Measurements from ENCODE around the gene FBXL13.
A peak's percentile ranks its signal among the peaks of the same experiment; 100 is the strongest.

FBXL13 gene

DNA sequence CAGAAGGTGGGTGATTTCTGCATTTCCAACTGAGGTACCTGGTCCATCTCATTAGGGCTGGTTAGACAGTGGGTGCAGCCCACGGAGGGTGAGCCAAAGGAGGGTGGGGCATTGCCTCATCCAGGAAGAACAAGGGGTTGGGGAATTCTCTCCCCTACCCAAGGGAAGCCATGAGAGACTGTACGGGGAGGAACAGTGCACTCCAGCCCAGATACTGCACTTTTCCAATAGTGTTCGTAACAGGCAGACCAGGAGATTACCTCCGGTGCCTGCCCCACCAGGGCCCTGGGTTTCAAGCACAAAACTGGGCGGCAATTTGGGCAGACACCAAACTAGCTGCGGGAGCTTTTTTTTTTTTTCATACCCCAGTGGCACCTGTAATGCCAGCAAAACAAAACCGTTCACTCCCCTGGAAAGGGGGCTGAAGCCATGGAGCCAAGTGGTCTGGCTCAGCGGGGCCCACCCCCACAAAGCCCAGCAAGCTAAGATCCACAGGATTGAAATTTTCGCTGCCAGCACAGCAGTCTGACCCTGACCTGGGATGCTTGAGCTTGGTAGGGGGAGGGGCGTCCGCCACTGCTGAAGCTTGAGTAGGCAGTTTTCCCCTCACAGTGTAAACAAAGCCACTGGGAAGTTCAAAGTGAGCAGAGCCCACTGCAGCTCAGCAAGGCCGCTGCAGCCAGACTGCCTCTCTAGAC is 31.6 kb upstream of the FBXL13 start:
- WGBS (ENCODE audit: extremely low coverage, insufficient coverage, insufficient read length): no CpG with 5 or more reads among the region's 12 CpGs
- Histone ChIP-seq H3K27ac (ENCODE audit: low read depth, low read length) (no peak overlapping the region), H3K14ac (ENCODE audit: low read length) (no peak overlapping the region), H3K23ac (ENCODE audit: low read length) (no peak overlapping the region), H2BK5ac (ENCODE audit: low read depth, low read length, poor library complexity) (no peak overlapping the region), H2AK5ac (ENCODE audit: low read length) (no peak overlapping the region), H3K18ac (ENCODE audit: low read length) (no peak overlapping the region), H3K36me3 (ENCODE audit: control insufficient read depth in 1 of 2, insufficient read depth in 2 of 2, low read length in 2 of 2) (peaks cover 2 to 3% of the 10 kb centered on the region in 2 experiments), H2BK120ac (ENCODE audit: insufficient read depth, low read length, poor library complexity) (no peak overlapping the region), H4K12ac (ENCODE audit: low read depth, low read length) (no peak overlapping the region), H2AFZ (ENCODE audit: insufficient read depth, low read length, poor library complexity) (peak overlapping the region; percentile 35), H3K27me3 (ENCODE audit: insufficient read depth, low read length) (no peaks in the 10 kb centered on the region), H4K8ac (ENCODE audit: low read depth, low read length) (no peak overlapping the region), H4K91ac (ENCODE audit: low read depth, low read length) (no peak overlapping the region), H3K4ac (ENCODE audit: low read depth, low read length) (no peak overlapping the region), H3K79me2 (ENCODE audit: control insufficient read depth, insufficient read depth, low read length, poor library complexity) (no peaks in the 10 kb centered on the region), H3K79me1 (ENCODE audit: low read length) (no peaks in the 10 kb centered on the region), H3K9ac (ENCODE audit: low read length) (no peak overlapping the region), H3K9me3 (ENCODE audit: insufficient read depth, low read depth, low read length) (no peaks in the 10 kb centered on the region), H3K4me3 (ENCODE audit: low read depth, low read length) (no peak overlapping the region), H3K4me2 (ENCODE audit: low read length) (peak overlapping the region; percentile 38), H3K4me1 (ENCODE audit: control insufficient read depth in 1 of 2, insufficient read depth in 2 of 2, low read length in 2 of 2) (peaks cover 0 to 3% of the 10 kb centered on the region in 2 experiments), H2BK12ac (ENCODE audit: low read length) (no peak overlapping the region)
- no peak for DNase-seq

- no peaks in the 10 kb centered on the region for H3K79me2 ChIP-seq (ENCODE audit: control insufficient read depth, insufficient read depth, low read length, poor library complexity)
- no peak overlapping the region for H2AFZ ChIP-seq (ENCODE audit: insufficient read depth, low read length, poor library complexity)
- no peak for DNase-seq
- no peak overlapping the region for H2BK5ac ChIP-seq (ENCODE audit: low read depth, low read length, poor library complexity)
- no peak overlapping the region for H2BK12ac ChIP-seq (ENCODE audit: low read length)
- no peak overlapping the region for H4K8ac ChIP-seq (ENCODE audit: low read depth, low read length)
- no peak overlapping the region for H3K27ac ChIP-seq (ENCODE audit: low read depth, low read length)
- no peak overlapping the region for H3K4ac ChIP-seq (ENCODE audit: low read depth, low read length)
- no peaks in the 10 kb centered on the region for H3K27me3 ChIP-seq (ENCODE audit: insufficient read depth, low read length)
- peaks cover 2 to 6% of the 10 kb centered on the region in 2 experiments for H3K36me3 ChIP-seq (ENCODE audit: control insufficient read depth in 1 of 2, insufficient read depth in 2 of 2, low read length in 2 of 2)
- H3K79me1 ChIP-seq (ENCODE audit: low read length): no peaks in the 10 kb centered on the region
- H4K91ac ChIP-seq (ENCODE audit: low read depth, low read length): no peak overlapping the region
- no peaks in the 10 kb centered on the region for H3K9me3 ChIP-seq (ENCODE audit: insufficient read depth, low read depth, low read length)
- no peak overlapping the region for H4K12ac ChIP-seq (ENCODE audit: low read depth, low read length)
- no peak overlapping the region for H3K14ac ChIP-seq (ENCODE audit: low read length)
- H2BK120ac ChIP-seq (ENCODE audit: insufficient read depth, low read length, poor library complexity): no peak overlapping the region
- no peak overlapping the region for H3K4me2 ChIP-seq (ENCODE audit: low read length)
- peaks cover 0 to 3% of the 10 kb centered on the region in 2 experiments for H3K4me1 ChIP-seq (ENCODE audit: control insufficient read depth in 1 of 2, insufficient read depth in 2 of 2, low read length in 2 of 2)
- no peak overlapping the region for H3K9ac ChIP-seq (ENCODE audit: low read length)
- no peak overlapping the region for H3K18ac ChIP-seq (ENCODE audit: low read length)
- H3K4me3 ChIP-seq (ENCODE audit: low read depth, low read length): no peak overlapping the region
- no peak overlapping the region for H3K23ac ChIP-seq (ENCODE audit: low read length)
- no CpG with 5 or more reads among the region's 2 CpGs for whole genome bisulfite sequencing (ENCODE audit: extremely low coverage, insufficient coverage, insufficient read length)
- H2AK5ac ChIP-seq (ENCODE audit: low read length): no peak overlapping the region
These were observed 26.9 kb upstream of the FBXL13 start for GRCh38 chr7:103101543-103101942.

GRCh38 chr7:103100348-103100747 is 25.8 kb upstream of the FBXL13 start:
- Histone ChIP-seq H3K4me3 (ENCODE audit: low read depth, low read length) (no peak overlapping the region), H4K12ac (ENCODE audit: low read depth, low read length) (no peak overlapping the region), H4K91ac (ENCODE audit: low read depth, low read length) (no peak overlapping the region), H3K79me2 (ENCODE audit: control insufficient read depth, insufficient read depth, low read length, poor library complexity) (no peaks in the 10 kb centered on the region), H3K4ac (ENCODE audit: low read depth, low read length) (no peak overlapping the region), H3K14ac (ENCODE audit: low read length) (no peak overlapping the region), H3K4me1 (ENCODE audit: control insufficient read depth in 1 of 2, insufficient read depth in 2 of 2, low read length in 2 of 2) (no peaks in the 10 kb centered on the region), H3K18ac (ENCODE audit: low read length) (no peak overlapping the region), H3K36me3 (ENCODE audit: control insufficient read depth in 1 of 2, insufficient read depth in 2 of 2, low read length in 2 of 2) (peaks cover 2 to 3% of the 10 kb centered on the region in 2 experiments), H3K9ac (ENCODE audit: low read length) (no peak overlapping the region), H2BK5ac (ENCODE audit: low read depth, low read length, poor library complexity) (no peak overlapping the region), H3K23ac (ENCODE audit: low read length) (no peak overlapping the region), H2AK5ac (ENCODE audit: low read length) (no peak overlapping the region), H3K9me3 (ENCODE audit: insufficient read depth, low read depth, low read length) (no peaks in the 10 kb centered on the region), H3K27me3 (ENCODE audit: insufficient read depth, low read length) (no peaks in the 10 kb centered on the region), H3K79me1 (ENCODE audit: low read length) (no peaks in the 10 kb centered on the region), H3K27ac (ENCODE audit: low read depth, low read length) (no peak overlapping the region), H3K4me2 (ENCODE audit: low read length) (no peak overlapping the region), H2AFZ (ENCODE audit: insufficient read depth, low read length, poor library complexity) (no peak overlapping the region), H4K8ac (ENCODE audit: low read depth, low read length) (no peak overlapping the region), H2BK120ac (ENCODE audit: insufficient read depth, low read length, poor library complexity) (no peak overlapping the region), H2BK12ac (ENCODE audit: low read length) (no peak overlapping the region)
- WGBS (ENCODE audit: extremely low coverage, insufficient coverage, insufficient read length): no CpG with 5 or more reads among the region's 3 CpGs
- DNase-seq: no peak

- H4K91ac ChIP-seq (ENCODE audit: low read depth, low read length): no peak overlapping the region
- no peak overlapping the region for H3K27ac ChIP-seq (ENCODE audit: low read depth, low read length)
- no peaks in the 10 kb centered on the region for H3K79me1 ChIP-seq (ENCODE audit: low read length)
- H3K4me1 ChIP-seq (ENCODE audit: control insufficient read depth in 1 of 2, insufficient read depth in 2 of 2, low read length in 2 of 2): no peaks in the 10 kb centered on the region
- H2BK5ac ChIP-seq (ENCODE audit: low read depth, low read length, poor library complexity): no peak overlapping the region
- peaks cover 5 to 7% of the 10 kb centered on the region in 2 experiments for H3K36me3 ChIP-seq (ENCODE audit: control insufficient read depth in 1 of 2, insufficient read depth in 2 of 2, low read length in 2 of 2)
- H3K4me2 ChIP-seq (ENCODE audit: low read length): no peak overlapping the region
- DNase-seq: no peak
- no peak overlapping the region for H2AK5ac ChIP-seq (ENCODE audit: low read length)
- H3K27me3 ChIP-seq (ENCODE audit: insufficient read depth, low read length): no peaks in the 10 kb centered on the region
- no peak overlapping the region for H3K4ac ChIP-seq (ENCODE audit: low read depth, low read length)
- H2BK120ac ChIP-seq (ENCODE audit: insufficient read depth, low read length, poor library complexity): no peak overlapping the region
- H2BK12ac ChIP-seq (ENCODE audit: low read length): no peak overlapping the region
- H2AFZ ChIP-seq (ENCODE audit: insufficient read depth, low read length, poor library complexity): no peak overlapping the region
- H3K9me3 ChIP-seq (ENCODE audit: insufficient read depth, low read depth, low read length): no peaks in the 10 kb centered on the region
- no peak overlapping the region for H4K12ac ChIP-seq (ENCODE audit: low read depth, low read length)
- no peak overlapping the region for H3K9ac ChIP-seq (ENCODE audit: low read length)
- H3K23ac ChIP-seq (ENCODE audit: low read length): no peak overlapping the region
- H3K79me2 ChIP-seq (ENCODE audit: control insufficient read depth, insufficient read depth, low read length, poor library complexity): no peaks in the 10 kb centered on the region
- no peak overlapping the region for H4K8ac ChIP-seq (ENCODE audit: low read depth, low read length)
- WGBS (ENCODE audit: extremely low coverage, insufficient coverage, insufficient read length): no CpG with 5 or more reads among the region's 2 CpGs
- no peak overlapping the region for H3K4me3 ChIP-seq (ENCODE audit: low read depth, low read length)
- no peak overlapping the region for H3K14ac ChIP-seq (ENCODE audit: low read length)
- no peak overlapping the region for H3K18ac ChIP-seq (ENCODE audit: low read length)
These were observed 22.4 kb upstream of the FBXL13 start for GRCh38 chr7:103097041-103097440.
